LoVo (cell line): ENCODE measurements around the gene PFKFB2.
A peak's percentile ranks its signal among the peaks of the same experiment; 100 is the strongest.

Experiments used
- DNase-seq: peaks from one replicate; pipeline ENCODE4 v3.0.0-alpha.2; 2016; ENCODE audit warnings: low spot score

PFKFB2 gene

DNA sequence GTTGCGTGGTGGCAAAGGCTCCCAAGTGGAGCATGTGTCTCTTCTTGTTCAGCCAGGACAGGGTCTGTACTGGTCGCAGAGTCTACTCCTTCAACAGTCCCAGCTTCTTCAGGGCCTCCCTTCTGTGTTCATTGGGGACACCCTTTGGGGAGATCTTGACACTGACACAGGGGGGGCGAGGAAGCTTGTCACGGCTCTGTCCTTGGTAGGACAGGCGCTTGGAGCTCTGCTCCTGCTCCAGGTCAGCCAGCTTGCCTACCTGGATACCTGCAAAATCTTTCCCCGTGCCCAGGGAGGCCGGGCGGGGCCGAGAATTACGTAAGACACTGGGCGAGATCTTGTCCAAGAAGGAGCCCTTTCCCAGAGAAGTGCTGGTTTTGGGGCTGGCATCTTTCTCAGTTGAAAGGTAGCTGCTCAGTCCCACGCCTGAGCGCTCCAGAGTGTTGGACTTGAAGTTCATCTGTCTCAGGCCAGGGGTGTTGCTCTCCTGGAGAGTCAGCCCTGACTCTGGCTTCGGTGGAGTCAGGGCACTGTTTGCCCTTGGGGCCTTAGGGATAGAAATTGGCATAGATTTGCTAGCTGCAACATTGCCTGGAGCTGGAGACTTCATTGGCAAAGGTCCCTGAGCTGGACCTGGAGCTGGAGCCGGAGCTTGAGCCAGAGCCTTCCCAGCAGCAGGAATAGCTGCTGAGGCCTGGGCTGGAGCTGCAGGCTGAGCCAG, 31.0 kb upstream of the PFKFB2 start:
- no peak for DNase-seq

DNA sequence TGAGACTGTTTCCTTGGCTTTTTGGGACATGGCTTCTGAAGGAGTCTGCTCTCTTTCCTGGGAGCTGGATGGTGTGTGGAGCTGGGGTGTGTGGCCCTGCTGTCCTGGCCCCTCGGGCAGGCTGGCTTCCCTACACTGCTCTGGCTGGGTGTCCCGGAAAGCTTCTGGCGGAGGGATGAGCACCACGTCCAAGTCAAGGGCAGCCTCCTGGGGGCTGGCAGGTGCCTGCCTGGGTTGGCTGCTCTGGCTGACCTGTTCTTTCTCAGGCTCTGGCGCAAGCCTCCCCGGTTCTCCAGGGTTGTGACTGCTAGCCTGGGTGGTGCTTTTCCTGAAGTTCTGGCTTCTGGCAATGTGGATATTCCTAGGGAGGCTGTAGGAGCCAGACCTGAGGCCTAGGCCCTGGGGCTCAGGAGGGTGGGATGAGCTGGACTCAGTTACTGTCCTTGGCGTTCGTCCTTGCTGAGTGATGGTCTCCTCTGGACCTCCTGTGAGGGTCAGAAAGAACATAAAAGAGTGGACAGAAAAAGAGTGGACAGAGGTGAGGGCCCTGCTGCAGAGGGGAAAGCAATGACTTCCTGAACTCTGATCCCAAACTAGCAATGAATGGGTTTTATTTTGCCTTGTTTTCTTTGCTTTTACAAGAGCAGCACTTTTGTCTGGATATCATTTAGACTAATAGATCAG, 29.9 kb upstream of the PFKFB2 start:
- DNase-seq: no peak

DNA sequence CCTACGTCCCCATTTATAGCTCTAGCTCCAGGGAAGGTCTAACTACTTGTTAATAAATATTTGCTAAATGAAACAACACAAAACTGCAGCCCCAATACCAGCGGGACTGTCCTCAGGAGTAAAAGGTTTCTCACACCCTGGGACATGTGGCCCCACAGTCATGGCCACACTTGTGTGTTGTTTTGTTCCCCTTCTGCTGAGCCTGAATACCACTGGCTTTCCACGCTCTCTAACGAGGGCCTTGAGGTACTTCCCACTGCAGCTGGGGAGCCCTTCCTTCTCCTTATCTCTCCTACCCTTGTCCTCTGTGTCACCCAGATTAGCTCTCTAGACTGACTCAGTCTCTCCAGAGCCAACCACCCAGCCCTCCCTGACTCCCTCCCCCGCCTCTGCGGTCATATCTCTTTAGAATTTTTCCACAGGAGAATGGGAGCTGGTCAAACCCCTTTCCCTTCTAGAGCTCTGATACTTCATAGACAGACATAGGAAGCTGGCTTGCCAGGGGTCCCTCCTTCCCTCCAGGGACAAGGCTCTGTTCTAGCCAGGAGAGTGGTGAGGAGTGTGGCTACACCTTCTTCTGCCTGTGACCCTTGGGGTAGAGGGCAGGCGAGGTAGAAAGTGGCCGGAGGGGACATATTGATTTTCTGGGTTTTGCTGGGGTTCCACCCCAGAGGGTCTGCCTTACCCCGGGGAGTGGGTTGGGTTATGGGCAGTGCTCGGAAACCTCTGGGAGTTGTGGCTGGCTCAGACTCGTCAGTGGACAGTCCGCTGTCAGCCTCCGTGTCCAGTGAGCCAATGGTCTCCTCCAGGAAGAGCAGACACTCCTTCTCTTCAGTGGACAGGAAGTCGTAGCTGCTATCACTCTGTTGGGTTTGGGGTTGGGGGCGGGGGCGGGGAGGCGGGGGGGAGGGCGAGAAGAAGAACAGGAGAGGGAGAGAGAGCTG, 28.6 kb upstream of the PFKFB2 start:
- peak; percentile 72 for DNase-seq

DNA sequence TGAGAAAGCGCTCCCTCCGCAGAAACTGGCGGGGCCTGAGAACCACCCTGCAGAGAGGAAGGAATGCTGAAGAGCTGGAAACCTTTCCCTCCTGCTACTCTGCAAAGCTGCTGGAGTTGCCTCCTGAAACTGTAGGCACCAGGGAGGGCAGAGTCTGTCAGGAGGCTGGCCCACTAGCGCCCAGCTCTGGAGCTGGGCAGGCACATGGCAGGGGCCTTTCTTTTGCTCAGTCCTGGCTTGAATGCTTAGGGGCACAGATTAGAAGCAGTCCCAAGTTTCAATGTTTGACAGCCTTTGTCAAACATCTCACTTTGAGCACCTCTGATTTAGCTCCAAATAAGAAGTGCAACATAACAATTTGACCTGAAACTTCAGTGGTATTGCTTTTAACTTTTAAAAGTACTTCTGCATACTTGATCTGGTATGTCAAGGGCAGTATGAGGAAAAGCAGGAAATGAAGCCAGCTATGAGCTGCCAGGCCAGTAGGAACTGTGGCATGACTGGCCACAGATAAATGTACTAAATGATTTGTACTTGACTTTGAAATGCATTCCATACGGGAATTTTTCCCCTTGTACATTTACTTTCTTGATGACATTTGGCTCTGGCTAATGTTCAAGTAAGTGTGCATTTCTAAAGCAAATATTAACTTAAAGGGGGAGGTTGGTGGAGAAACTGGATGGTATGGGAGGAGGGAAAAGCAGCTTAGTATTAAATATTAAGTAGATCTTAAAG, 27.8 kb upstream of the PFKFB2 start:
- no peak for DNase-seq

DNA sequence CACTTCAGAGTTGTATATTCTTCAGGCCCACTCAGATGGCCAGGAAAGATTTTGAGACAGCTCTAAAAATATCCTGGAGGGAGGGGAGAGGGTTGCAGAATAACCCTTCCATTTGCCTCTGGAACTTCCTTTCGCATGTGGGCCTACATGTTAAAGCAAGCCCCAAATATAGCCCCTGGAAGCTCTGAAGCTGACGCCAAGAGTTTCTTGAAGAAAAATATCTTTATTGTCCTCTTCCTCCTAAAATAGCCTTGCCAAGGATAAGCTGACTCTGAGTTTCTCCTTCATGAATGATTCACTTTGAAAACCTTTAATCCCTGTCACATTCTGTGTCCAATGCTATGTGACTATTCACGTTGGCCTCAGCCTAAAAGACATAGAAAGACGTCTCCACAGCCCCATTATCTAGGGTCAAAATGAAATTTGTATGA, 27.0 kb upstream of the PFKFB2 start:
- no peak for DNase-seq

DNA sequence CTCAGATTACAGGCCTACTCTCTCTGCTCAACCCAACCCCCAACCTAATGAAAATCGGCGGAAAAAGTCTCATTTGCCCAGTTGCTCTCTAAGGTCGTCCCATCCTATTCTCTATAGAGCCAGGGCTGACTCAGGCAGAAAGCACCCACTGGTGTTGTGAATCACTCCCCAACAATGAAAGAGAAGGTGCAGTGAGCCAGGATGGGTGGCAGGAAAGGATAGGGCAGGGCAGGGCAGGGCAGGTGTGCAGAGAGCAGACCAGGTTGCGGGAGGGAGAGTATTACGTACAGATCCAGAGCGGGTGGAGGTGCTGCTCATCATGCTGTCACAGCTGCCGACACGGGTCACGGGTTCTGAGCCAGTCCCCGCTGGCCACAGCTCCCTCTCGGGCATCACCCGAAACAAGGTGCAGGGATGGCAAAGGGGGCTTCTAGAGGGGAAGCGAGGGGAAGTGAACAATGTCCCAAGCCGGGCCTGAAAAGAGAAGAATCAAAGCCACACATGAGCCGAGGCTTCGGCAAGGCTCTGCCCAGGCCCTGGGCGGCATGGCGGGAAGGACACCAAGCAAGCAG, 25.8 kb upstream of the PFKFB2 start:
- DNase-seq: peak; percentile 92

DNA sequence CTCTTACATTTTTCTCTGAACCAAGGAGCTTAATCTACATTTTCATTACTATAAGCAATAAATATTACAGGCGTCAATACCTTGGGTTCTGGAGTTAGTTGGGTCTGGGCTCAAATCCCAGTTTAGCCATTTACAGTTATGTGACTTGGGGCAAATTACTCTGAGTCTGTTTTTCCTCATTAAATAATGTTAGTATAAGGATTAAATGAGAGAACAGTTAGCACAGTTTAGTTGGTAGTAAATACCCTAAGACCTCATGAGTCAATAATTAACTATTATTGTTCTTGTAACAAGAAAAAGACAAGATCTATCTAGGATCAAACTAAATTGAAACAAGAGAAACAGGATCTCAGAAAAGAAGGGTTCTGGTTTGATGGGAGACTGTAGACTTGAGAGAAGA, 25.2 kb upstream of the PFKFB2 start:
- DNase-seq: no peak

DNA sequence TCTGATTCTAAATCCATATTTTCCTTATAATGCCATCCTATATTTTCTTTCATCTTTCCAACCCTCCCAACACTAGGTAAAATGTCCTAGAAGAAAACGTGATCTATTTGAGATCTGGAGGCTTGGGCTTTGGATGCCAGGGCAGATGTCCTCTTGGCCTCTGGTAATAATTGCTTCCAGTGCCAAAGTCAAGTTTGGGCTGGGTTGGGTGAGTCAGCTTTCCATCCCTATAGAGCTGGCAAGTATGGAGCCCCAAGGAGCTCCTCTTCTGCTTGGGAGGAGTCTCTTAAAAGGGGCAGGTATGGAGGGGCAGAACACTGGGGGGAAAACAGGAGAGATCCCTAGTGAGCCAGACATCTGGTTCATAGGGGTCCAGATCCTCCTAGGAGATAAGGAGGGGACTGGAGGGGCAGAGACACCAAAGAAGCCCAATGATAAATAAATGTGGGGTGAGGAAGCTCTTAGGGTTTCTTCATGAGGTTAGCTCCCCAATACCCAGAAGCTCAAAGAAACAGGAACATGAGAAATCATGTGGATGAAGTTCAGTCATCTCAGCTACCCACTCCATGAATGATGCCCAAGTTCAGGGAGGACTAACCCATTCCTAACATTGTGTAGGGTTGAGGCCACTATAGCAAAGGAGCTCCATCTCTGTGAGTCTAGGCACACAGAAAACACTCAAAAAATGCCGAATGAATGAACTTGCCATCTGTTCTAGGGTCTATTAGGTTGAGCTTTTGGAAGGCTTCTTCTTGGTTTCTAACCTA, 24.0 kb upstream of the PFKFB2 start:
- peak; percentile 66 for DNase-seq

DNA sequence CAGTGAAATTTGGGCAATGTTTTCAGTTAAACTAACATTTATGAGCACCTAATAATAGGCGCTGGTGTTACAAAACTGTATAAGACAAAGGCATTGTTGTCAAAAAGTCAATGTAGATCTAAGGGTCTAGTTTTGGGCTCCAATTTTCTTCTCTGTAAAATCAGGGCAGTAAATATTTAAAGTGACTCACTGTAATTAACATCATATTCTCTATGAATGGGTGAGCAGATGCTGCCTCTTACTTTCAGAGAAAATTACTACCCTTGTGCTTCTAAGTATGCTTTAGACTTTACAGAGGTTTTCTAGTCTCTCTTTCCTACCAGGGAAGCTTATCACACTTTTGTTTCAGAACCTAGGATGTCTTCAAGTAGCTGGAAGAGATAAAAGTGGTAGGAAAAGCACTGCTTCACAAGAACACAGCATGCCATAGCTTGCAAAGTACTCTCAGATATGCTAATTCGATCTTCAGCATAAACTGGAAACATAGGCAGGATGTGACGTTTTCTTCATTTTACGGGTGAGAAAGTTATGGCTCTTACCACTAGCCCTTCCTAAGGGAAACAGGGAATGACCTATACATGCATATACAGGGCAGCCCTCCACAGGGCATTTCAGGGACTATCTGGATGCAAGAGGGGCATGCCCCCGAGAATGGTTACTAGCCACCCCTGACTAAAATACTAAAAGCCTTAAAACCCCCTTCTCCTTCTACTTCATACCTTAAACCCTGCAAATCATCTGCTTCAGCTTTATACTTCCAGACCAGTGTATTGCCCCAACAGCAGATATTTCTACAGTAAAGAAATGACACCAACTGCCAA, 23.2 kb upstream of the PFKFB2 start:
- DNase-seq: no peak

DNA sequence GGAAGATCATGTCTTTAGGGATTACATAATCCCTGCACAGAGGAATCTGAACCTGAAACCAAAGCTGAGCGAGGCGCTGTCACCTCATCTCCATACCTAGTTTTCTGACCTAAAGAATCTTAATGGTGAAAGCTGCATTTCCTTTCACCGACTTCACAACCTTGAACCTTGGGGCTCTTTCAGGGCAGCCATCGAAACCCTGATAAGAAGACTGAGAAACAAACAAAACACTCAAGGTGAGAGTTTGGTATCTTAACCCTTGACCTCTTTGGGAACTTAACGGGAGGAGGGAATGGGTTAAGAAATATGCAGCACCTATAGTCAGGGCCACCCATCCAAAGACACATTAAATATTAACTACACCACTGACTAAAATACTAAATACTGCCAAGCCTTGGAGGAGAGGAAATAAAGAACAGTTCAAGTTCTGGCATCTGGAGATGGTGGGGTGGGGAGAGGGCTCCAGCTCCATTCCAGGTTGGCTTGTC, 22.5 kb upstream of the PFKFB2 start:
- peak; percentile 57 for DNase-seq

DNA sequence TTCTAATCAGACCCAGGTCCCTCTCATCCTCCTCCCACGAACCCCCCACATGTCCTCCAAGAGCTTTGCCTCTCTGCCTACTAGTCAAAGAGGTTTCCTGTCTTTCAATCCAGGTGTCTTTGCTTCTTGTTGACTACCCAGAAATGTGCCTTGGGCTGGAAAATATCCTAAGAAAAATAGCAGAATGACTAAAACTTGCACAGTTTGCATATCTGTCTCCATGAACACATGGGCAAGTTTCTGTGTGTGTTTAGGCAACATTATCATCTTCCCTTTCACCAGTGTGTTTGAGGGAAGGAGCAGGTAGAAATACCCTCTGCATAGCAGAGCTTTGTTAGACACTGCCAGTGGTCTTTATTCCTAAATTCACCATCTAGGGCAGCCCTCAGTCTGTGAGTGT, 22.1 kb upstream of the PFKFB2 start:
- no peak for DNase-seq

DNA sequence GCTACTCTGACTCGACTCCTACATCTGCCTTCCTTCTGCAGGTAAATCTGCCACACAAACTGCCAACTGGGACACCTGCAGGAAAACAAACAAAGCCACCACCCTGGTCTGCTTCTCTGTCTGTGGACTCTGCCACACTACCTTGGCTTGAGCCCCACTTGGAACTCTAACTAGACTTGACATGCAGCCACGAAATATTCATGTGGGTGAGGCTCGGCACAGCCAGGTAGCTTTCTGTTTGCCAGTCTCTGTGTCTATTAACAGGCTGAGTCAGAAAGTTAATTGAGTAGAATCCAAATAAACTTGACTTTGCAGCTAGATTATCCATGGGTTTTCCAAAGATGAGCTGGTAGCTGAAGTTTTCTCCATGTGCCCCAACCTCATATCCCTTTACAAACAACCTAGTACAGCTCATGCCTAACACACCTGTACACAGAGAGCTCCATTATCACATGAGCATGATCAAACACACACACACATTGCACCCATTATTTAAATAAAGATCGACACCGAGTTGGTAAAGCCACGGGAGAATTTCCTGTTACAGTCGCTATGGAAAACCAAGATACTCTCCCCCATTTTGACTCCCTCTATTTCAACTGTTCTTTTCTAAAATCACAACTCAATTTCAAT, 21.3 kb upstream of the PFKFB2 start:
- DNase-seq: peak; percentile 73

DNA sequence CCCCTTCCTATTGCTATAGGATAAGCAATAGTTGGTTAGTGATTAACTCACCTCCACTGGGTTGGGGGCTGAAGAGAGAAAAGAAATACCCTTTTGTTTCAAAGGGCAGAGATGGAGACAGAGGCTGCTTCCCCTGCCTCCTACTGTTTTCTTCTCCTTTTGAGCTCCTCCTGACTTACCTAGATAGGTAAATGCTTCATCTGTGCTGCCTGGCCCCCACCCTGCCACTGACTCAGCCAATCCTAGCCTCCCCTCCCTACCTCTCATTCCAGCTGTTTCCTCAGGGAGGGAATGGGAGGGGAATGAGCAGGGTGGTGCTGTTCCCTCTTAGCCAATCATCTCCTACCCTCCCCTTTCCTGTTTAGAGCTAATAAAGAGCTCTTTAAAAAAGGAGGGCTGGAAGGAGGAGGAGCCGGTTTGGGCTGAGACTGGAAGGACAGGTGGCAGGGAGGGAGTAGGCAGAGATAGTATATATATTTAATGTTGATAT, 20.5 kb upstream of the PFKFB2 start, which contains the start of gene C1orf116:
C1orf116 (minus strand) TSS at position 229 of the 490 bp plus-strand sequence. CDS start 5,158 bp downstream, outside the sequence.
- DNase-seq: peak; percentile 89

DNA sequence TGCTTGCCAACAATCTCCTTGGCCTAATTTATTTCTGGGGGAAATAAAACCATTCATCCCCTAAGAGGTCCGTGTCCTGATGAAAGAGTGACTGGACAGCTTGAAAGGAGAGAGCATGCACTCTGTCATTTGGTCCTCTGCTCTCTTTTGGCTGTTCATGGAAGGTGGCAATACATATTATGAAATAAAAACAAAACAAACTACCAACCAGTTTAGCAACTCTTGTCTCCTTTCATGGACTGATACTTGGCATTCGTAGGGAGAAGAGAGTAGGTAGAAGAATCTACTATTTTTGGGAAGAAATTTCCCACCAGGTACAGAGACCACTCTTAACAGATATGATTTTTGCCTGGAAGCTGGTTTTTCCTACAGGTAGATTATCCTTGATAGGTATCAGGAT, 19.8 kb upstream of the PFKFB2 start:
- no peak for DNase-seq

DNA sequence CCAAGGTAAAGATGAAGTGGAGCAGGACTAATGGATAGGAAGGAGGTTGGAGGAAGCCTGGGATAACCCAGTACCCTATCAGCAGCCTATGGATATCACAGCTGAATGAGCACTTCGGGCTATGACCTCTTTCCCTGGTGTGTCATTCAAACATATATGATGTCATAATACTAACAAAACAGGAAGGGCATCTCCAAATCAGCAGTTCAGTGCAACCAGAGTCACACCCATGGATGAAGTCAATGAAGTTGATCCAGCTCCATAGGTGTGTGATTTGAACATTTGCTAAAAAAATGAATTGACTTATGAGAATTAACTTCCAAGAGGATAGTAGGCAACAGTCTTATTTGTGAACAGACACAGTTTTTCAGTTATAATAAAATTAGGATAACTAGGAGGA, 18.9 kb upstream of the PFKFB2 start:
- DNase-seq: no peak

DNA sequence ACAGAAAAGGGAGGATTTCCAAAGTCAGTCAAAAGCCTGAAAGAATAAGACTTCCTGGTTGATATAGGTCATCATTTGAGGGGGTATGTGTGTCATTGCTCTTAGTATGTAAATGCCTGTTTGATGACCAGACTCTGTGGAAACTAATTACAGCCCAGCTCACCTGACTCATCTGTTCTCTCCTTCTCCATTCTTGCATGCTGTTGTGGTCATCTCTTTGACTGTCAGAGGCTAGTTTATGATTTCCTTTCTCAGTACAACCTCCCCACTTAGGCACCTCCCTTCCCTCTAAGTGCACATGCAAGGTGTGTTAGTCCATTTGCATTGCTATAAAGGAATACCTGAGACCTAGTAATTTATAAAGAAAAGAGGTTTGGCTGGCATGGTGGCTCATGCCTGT, 18.1 kb upstream of the PFKFB2 start:
- DNase-seq: peak; percentile 61

DNA sequence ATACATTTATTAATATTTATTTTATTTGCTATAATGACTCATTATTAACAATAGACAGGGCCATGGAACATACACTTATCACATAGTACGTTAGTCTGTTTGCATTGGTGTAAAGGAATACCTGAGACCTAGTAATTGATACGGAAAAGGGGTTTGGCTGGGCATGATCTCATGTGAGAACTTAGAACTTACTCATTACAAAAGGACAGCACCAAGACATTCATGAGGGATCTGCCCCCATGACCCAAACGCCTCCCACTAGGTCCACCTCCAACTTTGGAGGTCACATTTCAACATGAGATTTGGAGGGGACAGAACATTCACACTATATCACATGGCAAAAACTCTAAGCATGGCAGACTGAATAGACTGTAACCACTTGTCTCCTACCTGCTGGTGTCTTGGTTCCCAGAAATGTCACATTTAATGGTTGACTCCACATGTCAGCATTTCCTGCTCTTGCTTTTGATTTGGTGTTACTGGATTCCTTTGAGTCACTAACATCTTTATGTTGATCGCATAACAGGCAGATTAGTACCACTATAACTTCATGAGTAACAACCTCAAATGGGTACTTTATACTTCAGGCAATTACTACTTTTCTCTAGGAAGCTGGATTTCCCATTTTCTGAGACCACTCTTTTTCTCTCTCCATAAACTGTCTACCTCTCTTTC, 17.1 kb upstream of the PFKFB2 start:
- no peak for DNase-seq

DNA sequence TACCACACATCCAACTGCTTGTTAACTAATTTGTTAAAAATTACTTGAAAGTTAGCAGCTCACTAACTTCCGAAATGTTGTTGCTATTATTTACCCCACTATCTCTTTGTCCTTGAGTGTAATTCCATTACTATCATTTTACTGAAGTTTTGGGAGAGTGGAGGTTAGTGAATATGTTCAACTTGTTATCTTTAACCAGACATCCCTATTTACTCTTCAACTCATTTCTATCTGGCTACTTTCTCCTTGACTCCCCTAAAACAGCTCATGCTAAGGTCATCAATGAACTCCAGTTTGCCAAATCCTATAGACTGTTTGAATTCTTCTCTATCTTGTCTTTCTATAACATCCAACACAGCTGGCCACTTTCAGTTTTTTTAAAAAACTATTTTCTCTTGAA, 16.2 kb upstream of the PFKFB2 start:
- no peak for DNase-seq
